HG03175 (cell line): ENCODE results near the gene ATP2A2.

ENCODE experiments used
- ATAC-seq: cut with Tn5 transposase; IDR thresholded peaks from one replicate; pipeline ENCODE4 v1.9.1; 2021; ENCODE audit warnings: mild to moderate bottlenecking, moderate library complexity; ENCODE audit not compliant: unreplicated experiment

ATP2A2 gene

GRCh38 chr12:110258466-110258865, 22.6 kb upstream of the ATP2A2 start:
- ATAC-seq: no peak

GRCh38 chr12:110262442-110263388, 18.3 kb upstream of the ATP2A2 start:
- ATAC-seq: no peak

- ATAC-seq: no peak
Observed at GRCh38 chr12:110266381-110266960, 14.6 kb upstream of the ATP2A2 start.

- ATAC-seq: no peak
Observed at GRCh38 chr12:110266980-110267620, 13.9 kb upstream of the ATP2A2 start.

- no peak for ATAC-seq
Observed at GRCh38 chr12:110269622-110270124, 11.4 kb upstream of the ATP2A2 start.

GRCh38 chr12:110270125-110270962, 10.7 kb upstream of the ATP2A2 start:
- no peak for ATAC-seq

- ATAC-seq: no peak
Observed at GRCh38 chr12:110271015-110271414, 10.0 kb upstream of the ATP2A2 start.

- no peak for ATAC-seq
Observed at GRCh38 chr12:110277530-110278254, 3.4 kb upstream of the ATP2A2 start.

GRCh38 chr12:110278255-110278536, 2.9 kb upstream of the ATP2A2 start:
- no peak for ATAC-seq

GRCh38 chr12:110279566-110280375, 1.3 kb upstream of the ATP2A2 start:
- no peak for ATAC-seq

- ATAC-seq: peak; percentile 20
Observed at GRCh38 chr12:110280392-110280778, 662 bp upstream of the ATP2A2 start.

GRCh38 chr12:110281549-110282299, 677 bp downstream of the ATP2A2 start:
- peak; percentile 37 for ATAC-seq

- peak; percentile 2 for ATAC-seq
Observed at GRCh38 chr12:110282300-110282860, 1.3 kb downstream of the ATP2A2 start.

- no peak for ATAC-seq
Observed at GRCh38 chr12:110282956-110283817, 2.1 kb downstream of the ATP2A2 start.

GRCh38 chr12:110284597-110284996, 3.5 kb downstream of the ATP2A2 start:
- no peak for ATAC-seq

GRCh38 chr12:110286623-110287022, 5.6 kb downstream of the ATP2A2 start:
- ATAC-seq: no peak

GRCh38 chr12:110287986-110288385, 6.9 kb downstream of the ATP2A2 start:
- no peak for ATAC-seq
